Stimulated activated CD8-positive, alpha-beta memory T cell treated with anti-CD3 and anti-CD28 coated beads, Interleukin-4, amount 100 ng/mL, for 1 hour (primary cell): Measurements from ENCODE around the gene GNG12.
"Not testable (repeated sequence)": the region's sequence is repeated elsewhere in the genome, so short reads cannot be mapped to it uniquely, and the experiment has no call there.

Experiments used
- DNase-seq, 2 donors: peaks; one replicate each; pipeline ENCODE4 v3.0.0-alpha.2; 2020; ENCODE audit warnings: low read depth in 2 of 2, low spot score in 1 of 2

GNG12 gene

DNA sequence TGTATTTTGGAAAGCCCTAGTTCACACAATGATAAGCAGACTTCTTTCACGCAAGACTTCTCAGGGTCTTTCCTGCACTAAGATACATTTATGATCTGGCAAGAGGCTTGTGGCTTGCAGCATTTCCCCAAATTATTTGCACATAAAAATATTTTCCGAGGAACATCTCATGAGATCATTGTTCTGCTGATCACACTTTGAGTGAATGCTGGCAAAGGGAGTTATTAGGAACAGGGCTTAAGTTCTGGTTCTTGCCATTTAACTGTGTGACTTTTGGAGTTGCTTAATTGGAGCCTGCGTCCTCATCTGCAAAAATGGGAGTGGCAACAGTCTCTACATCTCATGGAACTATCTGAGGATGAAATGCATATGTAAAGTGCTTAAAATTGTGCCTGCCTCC is 98.1 kb downstream of the GNG12 start:
- no peak for DNase-seq

DNA sequence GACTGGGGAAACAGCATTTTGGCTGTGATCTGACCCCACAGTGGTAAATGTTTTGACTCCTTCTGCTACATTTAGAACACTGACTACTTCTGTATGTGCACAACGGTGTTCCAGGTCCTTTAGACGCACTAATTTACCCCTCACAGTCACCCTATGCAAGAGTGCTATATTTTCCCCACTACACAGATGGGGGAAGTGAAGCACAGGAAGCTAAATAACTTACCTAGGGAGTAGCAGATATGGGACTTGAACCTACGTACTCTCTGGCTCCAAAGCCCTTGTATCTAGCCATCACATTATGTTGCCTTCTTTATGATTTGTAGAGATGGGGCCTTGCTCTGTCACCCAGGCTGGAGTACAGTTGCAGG is 99.0 kb downstream of the GNG12 start:
- DNase-seq = no peak

DNA sequence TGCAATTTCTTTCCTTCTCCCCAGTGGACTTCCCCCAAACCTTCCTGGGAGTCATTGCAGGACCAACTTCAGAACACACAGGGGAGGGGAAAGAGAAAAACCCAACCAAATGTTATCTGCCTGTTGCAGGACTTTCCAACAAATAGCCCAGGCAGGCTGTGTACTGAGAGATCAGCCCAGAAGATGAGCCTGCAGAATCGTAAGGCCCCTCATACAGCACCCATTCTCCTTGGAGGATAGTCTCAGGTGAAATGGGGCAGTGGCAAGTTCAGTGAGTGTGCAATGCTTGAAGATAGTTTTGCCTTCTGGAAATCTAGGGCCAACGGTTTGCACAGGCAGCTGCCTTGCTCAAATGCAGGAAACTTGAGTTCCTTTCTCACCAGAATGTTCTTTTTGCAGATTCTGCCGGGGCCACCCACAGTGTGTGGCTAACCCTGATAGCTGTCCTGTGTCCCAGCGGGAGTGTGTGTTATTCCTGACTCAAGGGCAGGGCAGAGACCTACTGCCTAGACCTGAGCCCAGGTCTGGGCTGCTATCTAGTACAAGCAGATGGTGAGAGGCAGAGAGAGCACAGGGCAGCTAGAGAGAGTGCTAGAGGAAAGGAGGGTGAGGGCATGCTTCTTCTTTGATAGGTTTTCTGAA is 99.5 kb downstream of the GNG12 start:
- no peak for DNase-seq

DNA sequence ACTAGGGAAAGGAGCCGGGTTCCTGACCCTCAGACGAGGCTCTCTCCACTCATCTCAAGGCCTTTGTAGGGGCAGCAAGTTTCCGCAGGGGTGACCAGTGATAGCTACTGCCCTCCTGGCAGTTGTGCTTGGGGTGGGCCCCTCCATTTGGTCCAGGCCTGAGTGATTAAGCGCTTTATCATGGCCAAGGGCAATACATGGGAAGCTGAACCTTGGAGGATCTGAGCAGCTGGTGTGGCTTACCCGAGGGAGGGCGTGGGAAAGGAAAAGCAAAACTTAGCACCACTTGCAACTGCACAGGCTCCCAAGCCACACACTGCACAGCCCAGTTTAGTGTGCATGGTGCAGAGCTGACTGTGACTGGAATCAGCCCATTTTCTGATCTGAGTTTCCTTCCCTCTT is 100.5 kb downstream of the GNG12 start:
- DNase-seq = no peak

DNA sequence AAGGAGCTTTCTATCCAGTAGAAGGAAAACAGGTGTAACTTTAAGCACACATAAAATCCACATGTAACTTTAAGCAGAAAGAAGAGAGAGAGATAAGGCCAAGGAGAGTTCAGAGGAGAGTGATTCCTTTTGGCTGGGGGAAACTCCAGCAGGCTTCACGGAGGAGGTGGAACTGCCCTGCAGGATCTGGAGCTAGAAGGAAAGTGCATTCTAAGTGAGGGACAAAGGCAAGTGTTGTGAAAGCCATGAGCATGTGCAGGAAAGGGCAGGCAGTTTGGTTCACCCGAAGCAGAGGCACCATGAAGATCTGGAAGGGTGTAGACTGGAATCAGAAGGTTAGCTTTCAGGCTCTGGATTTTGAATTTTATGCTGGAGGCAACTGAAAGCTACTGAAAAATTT is 101.9 kb downstream of the GNG12 start:
- no peak for DNase-seq

DNA sequence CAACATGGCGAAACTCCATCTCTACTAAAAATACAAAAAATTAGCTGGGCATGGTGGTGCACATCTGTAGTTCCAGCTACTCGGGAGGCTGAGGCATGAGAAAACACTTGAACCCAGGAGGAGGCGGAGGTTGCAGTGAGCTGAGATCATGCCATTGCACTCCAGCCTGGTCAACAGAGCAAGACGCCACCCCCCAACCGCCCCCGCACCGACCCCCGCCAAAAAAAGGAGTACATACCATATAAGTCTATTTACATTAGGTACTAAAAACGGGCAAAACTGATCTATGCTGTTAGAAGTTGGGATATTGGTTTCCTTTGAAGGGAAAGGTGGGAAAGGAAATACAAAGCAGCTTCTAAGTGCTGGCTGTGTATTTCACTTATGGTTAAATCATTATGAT is 103.0 kb downstream of the GNG12 start:
- DNase-seq = not testable (repeated sequence)

DNA sequence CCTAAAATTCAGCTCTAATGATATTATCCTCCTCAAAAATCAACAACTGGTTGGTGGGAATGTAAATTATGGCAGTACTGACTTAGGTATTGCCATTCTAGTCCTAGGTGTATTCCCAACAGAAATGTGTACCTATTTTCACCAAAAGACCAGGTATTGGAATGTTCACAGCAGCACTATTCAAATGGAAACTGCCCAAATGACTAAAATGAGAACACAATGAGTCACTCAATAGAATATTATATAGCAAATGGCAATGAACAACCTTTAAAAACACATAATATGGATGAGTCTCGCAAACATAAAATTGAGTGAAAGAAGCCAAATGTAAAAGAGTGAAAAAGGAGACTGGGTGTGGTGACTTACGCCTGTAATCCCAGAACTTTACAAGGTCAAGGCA is 103.4 kb downstream of the GNG12 start:
- DNase-seq = no peak

DNA sequence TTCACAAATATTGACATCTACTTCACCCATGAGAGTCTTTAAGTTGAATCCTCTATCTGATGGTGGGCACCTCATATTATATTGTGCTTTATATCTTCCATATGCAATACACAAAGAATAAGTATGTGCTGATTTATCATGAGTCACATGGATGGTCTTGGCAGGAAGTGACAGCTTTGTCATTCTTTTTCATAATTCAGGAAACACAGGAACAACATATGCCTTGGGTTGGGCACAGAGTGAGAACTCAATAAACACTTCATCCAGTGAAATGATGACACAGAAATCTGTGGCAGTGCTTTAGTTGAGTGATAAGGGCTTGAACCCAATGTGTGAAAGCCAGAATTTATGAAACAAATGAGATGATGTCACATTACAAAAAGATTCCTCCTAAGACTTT is 107.0 kb downstream of the GNG12 start:
- DNase-seq = no peak

DNA sequence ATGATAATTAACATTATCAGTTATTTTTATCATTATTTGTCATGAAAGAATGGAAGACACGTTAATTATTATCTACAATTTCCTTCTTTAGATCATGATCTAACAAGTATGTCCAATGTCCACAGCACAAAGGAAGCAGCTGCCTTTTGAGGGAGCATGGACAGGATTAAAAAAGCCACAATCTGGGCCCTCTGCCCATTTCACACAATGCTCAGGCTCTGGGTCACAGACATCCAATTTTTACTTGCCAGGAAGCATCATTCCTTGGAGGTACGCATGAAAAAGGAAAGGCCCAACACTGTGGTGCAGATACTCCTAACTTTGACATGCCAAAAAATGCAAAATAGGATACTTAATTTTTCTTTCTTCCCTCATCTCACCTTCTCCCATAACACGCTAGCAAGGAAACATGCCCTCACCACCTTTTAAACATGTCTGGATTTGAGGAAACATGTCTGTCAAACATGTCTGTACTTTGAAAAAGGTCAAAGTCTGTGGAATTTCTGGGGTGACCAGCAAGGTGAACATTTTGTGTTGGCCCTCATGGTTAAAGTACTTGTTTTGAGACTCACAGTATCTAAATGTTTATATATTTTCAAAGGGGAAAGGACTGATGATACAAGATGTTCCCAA is 108.2 kb downstream of the GNG12 start:
- DNase-seq = no peak

DNA sequence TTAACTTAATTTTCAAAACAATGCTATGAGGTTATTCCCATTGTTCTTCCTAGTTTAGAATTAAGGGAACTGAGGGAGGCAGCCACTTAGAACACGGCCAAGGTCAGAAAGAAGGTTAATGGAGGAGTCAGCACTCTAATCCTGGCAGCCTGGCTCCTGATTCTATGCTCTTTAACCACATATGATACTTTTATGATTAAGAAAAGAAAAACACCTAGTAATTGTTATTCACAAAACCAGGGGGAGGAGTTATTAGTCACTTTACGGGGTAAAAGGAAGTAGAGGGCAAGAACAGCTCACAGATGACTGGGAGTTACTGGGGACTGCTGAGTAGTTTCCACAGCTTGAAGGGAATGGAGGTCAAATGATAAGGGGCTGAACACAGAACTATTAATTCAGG is 109.6 kb downstream of the GNG12 start:
- no peak for DNase-seq

DNA sequence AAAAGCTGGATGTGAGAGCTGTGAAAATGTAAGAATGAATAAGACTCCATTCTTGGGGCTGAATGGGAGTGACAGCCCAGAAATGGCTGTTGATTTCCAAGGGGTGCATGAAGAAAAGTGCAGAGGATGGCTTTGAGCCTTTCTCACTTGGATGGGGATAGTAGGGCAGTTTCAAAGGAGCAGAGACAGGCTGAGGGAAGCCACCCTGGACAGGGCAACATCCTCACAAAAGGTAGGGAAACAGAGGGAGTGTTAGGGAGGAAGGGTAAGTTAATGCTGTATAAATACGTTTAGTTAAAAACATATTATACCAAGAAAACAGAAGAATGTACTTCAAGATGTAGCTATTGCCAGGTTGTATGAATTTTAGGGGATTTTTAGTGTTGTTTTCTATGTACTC is 110.1 kb downstream of the GNG12 start:
- DNase-seq = no peak

DNA sequence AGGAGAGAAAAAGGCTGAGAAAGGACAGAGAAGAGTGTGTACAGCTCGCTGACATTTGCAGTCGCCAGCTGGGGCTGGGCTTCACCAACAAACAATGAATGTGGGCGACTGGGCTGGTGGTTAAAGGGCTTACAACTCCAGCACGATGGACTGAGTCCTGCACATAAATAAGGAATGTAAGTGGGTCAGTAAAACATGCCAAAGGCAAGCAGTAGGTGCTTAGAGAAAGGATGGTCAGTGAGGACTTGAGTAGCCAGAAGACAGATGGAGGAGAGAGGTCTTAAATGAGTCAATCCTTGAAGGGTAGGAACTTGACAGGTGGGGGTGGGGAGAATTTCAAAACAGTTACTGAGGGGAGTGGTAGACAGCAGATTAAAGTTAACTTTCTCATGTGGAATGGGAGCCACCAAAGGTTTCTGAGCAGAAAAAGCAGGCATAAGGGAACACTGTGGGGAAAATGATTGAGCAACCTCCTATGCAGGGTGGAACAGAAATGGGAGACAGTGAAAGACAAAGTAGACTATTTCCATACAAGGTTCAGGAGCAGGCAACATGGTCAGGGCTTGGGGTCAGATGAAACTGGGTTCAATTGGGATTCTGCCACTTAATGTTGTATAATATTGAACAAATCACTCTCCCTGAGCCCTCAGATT is 110.8 kb downstream of the GNG12 start:
- no peak for DNase-seq

DNA sequence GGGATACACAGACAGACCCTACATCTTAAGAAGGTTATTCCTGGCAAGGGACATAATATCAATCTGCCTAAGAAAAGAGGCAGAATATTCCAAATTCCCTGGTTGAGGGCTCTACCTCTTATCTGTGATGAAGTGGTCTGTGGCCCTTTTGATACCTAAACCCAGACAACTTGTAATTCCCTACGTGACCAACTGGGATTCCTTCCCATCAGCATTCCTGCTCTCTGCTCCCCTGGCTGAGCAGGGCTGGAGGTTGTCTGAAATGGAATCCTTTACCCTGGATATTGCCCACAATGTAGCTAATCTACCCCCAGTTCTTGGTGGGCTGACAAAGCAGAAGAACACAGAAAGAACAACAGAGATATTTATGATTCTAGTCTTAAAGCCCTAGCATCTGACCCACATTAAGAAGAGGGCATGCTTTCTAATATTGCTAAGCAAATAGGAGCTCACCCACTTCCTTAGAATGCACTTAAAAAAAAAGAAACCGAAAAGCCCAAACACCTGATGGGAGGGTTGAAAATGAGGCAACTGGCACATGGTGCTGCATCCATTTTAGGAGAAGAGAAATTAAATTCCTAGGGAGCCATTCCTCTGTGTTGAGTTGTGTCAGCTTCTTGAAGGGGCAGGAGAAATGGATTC is 111.5 kb downstream of the GNG12 start:
- no peak for DNase-seq

DNA sequence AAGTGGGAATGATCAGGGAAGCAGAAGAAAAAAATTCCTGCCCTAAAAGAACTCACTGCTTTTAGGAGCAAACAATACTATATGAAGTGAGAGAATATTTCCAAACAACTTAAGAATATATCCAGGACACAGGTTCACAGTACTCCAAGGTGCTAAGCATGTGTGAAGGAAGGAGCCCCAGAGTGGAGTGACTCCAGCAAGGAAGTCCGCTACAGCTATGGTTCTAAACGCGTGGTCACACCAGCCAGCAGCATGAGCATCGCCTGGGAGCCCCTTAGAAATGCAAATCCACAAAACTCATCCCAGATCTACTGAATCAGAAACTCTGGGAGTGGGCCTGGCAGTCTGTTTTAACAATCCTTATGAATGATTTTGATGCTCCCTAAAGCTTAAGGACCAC is 112.2 kb downstream of the GNG12 start:
- no peak for DNase-seq

DNA sequence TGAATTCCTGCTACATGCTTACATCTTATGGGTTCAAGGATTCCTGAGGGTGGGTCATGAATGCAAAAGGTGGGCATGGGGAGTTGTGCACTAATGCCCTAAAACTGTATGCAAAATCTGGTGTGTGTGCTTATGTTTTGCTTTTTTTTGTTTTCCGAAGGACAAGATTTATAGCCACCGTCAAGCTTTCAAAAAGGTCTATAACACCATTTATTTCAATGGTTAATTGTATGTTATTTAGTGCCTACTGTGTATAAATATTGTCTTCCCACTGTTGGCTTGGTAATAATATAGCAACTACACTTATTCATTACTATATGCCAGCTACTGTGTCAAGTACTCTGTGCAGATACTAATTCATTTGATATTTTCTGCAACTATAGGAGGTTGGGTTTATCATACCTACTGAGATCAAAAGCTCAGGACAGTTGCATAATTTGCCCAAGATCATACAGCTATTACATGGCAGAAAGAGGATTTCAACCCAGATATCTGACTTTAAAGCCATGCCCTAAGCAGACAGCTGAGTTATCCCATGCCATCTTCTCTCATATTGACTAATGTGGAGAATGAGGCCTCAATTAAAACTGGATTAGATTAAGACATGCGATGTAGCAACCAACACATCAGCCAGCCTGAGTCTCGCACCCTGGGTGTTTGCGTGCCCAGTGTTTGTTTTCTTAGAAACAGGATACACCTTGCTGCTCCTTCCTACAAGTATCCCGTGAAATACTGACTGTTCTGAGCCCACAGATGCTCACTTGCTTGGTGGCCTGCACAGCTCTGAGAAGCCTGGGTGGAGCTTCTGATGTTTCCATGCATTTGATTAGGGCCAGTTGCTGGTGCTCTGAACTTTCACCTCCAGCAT is 113.7 kb downstream of the GNG12 start:
- DNase-seq = no peak

DNA sequence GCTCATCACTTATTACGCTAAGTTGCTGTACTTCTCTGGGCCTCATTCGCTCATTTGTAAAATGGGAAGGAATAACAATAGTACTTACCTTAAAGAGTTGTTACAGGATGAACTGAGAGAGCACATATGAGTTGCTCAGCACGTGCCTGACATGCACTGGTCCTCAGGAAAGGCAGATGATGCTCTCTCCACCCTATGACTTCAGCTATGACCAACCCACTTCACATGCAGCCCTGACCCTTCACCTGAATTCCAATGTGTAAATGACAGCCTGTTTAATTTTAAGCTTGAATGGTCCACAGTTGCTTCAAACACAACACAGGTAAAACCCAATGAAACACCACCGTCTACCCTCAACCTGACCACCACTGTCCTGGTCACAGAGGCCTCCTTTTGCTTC is 115.4 kb downstream of the GNG12 start:
- DNase-seq = no peak

DNA sequence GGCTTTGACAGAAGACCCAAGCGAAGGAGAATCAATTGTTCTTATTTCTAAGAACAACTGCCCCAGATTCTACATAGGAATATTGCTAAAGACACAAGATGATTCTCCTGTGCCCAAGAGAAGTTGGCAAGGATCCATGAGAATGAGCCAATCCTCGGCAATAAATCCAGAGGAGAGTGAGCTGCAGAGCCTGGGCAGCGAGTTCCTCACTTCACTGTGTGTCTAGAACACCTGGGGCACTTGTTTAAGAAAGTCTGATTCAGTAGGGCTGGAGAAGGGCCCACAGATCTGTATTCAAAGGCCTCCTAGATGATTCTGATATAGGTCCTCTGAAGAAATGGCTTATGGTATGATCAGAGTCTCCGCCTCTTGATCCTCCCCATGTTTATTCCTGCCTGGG is 116.5 kb downstream of the GNG12 start:
- DNase-seq = no peak

DNA sequence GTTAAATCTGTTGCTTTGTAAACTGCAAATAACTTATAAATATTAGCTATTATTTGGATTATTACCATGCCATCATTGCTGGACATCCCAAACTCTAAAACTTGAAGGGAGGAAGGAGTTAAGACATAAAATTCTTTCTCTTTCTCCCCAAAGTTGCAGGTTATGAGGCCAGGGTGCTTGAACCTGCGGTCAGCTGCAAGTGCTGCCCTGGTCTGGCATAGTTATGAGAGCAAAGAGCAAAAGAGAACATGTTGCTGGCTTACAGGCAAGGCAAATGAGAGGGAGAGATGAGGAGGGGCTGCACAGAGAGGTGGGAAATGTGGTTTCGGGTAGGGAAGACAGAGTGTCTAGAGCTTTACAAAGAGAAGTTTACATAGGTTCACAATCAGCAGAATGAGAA is 117.4 kb downstream of the GNG12 start:
- no peak for DNase-seq

DNA sequence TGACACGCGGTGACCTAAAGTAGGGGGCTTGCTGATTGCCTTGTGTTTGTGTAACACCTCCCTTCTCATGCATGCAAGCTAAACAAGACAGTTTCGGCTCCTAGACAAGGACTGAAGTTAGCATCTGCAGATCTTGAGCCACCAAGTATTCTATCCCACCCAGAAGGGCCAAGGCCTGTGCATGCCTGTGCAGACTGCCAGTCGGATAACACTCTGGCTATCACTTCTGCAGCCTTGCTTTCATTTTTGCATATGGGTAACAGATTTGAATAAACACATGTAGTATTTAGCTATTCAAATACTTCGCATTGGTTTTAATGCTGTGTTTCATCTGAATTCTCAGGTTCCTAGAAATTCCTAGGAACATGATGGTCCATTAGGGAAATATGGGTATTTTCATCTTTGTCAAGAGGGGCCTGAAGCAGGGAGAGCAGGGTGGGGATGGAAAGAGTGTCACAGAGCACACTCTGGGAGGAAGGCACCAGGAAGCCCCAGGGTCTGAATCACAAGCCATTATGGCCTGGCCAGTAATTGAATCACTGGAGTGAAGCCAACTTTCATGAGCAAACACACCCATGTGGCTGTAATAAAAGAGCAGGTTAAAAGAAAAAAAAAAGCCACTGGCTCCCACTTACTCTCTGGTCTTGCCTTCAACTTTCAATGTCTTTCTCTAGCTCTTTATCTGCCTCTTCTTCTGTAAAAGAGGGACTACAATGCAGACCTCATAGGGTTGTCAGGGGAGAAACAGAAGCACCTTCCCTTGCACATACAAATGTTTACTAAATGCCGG is 120.0 kb downstream of the GNG12 start:
- no peak for DNase-seq

DNA sequence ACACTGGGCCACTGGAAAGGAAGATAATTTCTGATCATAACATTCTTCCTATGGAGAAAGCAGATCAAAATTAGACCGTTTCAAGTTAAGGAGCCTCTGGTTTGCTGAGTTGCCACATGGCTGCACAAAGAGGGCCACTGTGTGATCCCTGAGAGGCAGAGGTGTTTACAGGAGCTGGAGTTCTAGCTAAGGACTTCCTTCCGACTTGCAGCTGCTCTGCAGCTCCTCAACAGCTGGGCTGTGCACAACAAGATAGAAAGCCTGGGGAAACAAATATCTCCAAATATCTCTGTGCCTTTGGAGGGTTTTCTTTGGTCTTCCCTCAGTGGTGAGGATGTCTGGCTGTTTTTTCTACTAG is 121.4 kb downstream of the GNG12 start:
- no peak for DNase-seq
